HG02759 (cell line): ENCODE measurements around the gene PHLDB1.

ENCODE experiments used
- ATAC-seq: cut with Tn5 transposase; IDR thresholded peaks from one replicate; pipeline ENCODE4 v1.9.1; 2021; ENCODE audit warnings: mild to moderate bottlenecking, moderate library complexity; ENCODE audit not compliant: unreplicated experiment

PHLDB1 gene

DNA sequence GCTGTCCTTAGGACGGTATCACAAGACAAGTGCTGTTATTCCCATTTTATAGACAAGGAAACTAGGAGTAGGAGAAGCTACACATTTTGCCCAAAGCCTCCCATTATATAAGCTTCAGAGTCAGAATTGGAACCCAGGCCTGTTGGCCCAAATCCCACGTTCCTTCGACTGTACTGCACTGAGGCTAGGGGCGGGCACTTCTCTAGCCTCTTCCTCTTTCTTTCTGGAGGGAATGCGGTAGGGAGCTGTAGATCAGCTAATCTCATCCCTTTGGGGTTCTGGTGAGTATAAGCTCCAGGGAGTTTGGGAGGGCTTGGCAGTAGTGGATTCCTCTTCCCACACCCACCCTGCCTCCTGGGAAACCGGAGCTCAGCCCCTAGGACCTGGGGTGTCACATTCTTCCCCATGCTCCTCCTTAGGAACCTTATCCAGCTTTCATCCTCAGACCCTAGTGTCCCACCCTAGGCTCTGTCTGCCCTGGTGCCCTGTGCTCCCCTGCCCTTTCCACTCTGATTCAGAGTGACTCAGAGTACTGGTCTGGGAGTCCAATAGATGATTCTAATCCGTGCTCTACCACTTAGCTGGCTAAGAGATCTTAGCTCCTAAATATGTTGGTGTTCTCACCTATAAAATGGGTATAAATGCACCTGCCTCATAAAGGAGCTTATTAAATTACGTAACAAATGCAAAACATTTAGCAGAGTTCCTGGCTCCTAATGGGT, 29.3 kb downstream of the PHLDB1 start:
- ATAC-seq = no peak

DNA sequence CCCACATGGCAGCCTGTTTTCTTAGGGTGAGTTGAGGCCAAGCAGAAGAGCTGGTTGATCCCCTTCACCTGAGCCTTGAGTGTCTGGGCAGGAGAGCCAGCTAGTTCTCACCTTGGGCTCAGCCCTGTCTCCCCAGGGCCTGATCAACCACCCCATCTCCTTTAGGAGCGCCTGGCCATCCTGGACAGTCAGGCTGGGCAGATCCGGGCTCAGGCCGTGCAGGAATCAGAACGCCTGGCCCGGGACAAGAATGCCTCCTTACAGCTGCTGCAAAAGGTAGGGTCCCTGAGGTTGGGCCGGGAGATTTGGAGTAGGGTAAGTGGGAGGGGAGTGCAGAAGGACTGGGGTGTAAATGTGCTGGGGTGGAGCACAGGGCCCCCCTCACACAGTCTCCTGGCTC, 31.3 kb downstream of the PHLDB1 start:
- no peak for ATAC-seq

DNA sequence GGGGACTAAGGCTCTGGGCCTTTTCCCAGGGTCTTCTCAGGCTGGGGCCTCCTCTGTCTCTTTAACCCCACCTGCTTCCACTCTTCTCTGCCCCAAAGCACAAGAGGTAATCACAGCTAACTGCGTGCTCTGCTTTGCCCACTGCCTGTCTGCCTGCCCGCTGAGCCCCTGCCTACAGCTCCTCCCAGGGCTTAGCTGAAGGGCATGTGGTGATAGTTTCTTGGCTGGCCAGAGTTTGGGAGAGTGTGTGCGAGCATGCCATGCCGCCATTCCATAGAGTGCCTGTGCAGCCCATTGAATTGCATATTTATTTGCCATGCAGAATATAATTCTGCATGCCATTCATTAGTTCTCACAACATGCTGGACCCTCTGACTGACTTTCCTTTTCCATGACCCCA, 32.5 kb downstream of the PHLDB1 start:
- ATAC-seq = no peak

DNA sequence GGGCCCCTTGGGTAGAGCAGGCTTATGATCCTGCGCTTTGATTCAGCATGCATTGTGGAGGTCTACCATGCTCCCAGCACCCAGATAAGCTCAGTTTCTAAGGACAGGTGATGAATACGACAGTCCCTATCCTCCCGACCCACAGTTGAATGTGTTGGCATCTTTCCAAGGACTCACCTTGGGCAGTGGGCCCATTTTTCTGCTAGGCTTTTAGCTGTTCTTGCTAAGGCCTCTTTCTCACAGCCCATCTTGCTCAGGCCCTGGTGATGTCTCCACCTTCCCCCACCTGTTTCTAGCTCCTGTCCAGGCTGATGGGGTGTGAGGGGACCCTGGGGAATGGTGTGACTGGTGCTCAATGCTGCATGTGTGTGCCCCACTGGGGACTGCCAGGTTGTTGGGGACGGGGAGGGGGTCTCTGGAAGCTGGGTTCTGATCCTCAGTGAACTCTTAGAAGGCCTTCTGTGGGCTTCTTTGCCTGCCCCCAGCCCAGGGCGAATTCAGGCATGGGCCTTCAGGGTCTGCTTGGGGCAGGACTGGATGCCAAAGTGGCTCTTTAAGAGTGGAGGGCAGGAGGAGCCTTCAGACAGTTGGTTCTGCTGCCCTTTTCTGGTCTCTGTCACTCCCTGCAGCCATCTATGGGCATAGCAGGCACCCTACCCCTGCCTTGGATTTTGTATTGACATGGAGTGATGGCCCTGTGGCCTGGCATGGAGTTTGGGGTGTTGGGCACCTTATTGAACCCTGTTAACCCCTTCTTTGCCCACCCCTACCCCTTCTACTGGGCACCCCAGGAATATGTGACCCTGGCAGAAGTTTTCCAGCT, 33.1 kb downstream of the PHLDB1 start:
- ATAC-seq = no peak

DNA sequence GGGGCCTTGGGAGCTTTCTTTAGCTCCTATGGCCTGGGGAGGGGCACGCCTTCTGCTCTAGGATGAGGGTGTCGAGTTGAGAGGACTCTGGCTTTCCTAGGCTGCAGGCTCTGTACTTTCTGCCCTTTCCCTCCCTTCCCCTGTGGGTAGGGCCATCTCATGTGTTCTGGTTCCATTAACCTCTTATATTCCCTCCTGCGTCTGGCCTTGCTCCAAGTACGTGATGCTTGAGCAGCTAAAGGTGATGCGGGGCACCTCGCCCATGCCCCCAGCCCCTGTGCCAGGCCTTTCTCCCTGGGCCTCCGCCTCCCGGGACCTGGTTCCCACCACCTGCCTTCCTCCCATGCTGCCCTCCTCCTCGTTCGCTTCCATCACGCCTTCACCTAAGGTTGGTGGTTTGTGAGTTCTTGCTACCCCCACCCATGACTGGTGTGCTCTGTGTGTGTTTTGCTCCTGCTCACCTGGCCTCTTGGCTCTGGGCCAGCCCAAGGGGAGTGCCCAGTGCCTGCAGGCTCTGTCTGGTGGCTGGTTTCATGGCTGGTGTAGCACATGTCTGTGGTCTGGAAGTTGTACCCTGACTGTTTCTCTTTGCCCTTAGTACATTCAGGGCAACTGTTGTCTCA, 34.1 kb downstream of the PHLDB1 start:
- ATAC-seq = no peak

DNA sequence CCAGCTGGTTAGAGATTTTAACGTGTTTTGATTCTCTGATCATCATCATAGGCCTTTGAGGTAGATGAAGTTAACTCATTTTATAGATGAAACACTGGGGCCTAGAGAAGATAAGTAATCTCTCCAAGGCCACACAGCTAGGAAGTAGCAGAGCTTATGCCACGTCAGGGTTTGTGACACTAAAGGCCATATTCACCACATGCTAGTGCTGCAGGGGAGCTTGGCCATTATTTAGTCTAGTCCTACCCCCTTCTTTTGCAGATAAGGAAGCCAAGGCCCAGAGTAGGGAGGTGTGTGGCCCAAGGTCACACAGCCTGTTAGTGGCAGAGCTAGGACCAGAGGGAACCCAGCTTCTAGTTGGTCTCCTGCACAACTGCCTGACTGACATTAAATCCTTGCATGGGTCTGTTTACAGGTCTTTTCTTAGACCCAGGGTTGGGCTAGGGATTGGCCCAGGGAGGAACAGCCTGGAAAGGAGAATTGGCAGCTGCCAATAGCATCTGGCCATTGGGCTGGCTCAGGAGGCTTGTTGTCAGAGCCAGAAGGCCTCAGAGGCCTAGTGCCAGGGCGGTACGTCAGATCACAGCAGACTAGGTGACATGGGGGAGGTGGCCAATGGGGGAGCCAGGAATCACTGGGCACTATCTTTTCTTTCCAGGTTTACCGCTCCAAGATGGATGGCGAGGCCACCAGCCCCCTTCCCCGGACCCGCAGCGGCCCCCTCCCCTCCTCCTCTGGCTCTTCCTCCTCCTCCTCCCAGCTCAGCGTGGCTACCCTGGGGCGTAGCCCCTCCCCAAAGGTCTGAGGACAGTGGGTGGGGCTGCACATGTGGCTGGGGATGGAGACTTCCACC, 36.0 kb downstream of the PHLDB1 start:
- no peak for ATAC-seq

DNA sequence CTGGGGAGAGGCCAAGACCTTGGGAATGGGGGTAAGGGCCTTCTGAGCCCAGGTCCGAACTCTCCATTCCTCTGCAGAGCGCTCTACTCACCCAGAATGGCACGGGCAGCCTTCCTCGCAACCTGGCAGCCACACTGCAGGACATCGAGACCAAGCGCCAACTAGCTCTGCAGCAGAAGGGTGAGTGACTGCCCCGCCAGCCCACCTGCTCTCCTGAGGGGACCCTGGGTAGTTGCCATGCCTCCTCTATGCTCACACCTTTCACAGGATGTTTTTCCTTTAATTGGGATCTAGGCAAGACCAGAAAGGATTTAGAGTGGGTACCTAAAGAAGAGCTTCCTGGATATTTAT, 36.6 kb downstream of the PHLDB1 start:
- no peak for ATAC-seq

DNA sequence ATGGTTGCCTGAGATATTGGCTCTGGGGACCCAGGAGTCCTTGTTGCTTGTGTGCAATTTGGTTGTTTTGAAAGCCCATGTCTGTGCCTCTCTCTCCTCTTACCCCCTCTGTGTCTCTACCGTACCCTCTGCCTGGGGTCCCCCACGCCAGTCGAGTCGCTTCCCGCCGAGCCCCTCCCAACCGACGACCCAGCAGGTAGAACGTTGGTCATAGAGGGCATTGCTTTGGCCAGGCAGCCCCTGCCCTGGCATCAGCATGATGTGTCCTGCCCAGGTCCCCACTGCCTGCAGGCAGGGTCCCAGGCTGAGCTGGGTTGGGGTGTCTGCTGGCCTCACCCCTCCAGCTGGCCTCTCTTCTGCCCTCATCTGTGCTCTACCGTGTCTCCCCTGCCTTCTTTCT, 37.1 kb downstream of the PHLDB1 start:
- ATAC-seq = no peak

DNA sequence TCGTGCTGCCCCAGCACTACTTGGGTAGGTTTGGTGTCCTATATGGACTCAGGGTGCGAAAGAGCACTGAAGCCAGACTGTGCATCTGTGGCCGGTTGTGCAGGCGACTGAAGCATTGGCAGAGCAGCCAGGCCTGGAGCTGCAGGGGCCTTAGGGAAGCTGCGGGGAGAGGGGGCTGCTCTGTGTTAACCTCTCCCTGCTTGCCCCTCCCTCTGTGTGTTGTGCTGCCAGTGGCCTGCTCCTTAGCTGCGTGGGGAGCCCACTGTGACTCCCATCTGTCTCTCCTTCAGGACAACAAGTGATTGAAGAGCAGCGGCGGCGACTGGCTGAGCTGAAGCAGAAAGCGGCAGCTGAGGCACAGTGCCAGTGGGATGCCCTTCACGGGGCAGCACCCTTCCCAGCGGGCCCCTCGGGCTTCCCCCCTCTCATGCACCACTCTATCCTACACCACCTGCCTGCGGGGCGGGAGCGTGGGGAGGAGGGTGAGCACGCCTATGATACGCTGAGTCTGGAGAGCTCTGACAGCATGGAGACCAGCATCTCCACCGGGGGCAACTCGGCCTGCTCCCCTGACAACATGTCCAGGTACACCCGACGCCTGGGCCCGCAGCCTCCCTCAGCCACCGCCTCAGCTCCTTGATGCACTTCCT, 37.8 kb downstream of the PHLDB1 start:
- no peak for ATAC-seq

DNA sequence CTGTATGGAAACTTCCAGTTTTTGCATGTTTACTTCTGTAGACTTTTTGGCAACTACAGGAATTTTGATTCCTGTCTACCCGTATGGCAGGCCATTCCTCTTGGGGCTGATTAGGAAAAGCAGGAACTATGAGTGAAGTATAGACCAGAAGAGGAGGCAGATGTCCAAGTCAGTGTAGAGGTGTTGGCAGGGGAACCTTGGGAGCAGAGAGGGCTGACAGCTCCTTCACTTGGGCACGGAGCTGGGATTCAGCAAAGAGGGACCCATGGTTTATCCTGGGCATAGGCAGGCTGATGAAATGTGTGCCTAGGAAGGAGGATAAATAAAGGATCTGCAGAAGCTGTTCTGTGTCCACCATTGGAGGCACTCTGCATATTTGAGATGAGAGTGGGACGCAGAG, 39.0 kb downstream of the PHLDB1 start:
- ATAC-seq = no peak

DNA sequence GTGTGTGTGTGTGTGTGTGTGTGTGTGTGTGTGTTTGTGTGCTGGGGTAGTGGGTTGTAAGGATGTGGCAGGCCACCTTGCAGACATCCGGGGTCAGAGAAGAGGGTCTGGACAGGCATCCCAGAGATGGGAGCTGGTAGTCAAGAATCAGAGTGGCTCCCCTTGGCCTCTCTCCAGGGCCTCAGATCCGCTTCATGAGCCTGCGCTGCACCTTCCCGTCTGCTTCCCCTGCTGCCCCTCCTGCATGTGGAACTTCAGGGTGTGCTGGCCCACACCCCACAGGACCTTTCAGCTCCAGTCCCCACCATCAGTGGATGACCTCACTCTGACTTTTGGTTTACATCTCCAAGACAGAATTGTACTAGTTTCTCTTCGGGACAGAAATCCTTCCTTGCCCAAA, 40.9 kb downstream of the PHLDB1 start:
- no peak for ATAC-seq

DNA sequence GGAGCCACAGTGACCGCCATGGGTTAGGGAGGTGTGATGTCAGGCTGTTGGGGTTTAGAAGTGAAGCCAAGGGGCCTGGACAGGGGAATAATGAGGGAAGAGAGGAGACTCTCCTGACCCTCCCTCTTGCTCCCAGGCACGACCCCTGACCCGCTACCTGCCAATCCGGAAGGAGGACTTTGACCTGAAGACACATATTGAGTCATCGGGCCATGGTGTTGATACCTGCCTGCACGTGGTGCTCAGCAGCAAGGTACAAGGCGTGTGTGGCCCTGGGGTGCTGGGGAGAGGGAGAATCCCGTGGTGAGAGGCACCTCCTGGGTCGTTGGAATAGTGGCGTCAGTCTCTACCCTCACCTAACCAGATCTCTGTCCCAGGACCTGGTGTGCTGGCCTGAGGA, 42.5 kb downstream of the PHLDB1 start:
- no peak for ATAC-seq

DNA sequence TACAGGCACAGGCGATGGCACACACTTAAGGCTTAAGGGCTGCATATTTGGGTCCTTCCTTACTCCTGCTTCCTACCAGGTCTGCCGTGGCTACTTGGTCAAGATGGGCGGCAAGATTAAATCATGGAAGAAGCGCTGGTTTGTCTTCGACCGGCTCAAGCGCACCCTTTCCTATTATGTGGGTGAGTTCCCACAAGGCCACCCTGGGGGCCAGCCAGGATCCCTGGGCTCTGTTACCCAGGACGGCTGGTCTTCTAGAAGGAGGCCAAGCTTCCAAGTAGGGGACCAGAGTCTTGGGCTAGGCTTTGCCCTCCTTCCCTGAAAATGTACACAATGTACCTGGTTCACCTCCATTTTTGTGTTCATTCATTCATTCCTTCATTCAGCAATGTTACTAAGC, 43.0 kb downstream of the PHLDB1 start:
- no peak for ATAC-seq

DNA sequence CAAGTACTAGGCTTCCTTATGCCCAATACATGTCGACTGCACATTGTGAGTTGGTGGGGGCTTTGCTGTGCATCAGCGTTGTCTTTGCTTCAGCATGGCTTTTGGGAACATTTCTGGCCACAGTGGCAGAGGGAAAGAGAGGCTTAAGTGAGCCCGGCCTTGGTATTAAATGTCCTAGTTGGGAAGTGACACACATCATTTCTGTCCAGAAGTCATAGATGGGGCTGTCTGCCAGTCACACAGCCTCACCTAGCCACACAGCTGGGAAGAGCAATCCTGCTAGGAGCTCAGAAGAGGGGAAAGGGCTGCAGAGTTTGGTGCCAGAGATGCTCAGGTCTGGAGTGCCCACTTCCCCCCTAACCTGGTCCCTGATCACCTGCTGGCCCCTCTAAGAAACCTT, 44.4 kb downstream of the PHLDB1 start:
- no peak for ATAC-seq

DNA sequence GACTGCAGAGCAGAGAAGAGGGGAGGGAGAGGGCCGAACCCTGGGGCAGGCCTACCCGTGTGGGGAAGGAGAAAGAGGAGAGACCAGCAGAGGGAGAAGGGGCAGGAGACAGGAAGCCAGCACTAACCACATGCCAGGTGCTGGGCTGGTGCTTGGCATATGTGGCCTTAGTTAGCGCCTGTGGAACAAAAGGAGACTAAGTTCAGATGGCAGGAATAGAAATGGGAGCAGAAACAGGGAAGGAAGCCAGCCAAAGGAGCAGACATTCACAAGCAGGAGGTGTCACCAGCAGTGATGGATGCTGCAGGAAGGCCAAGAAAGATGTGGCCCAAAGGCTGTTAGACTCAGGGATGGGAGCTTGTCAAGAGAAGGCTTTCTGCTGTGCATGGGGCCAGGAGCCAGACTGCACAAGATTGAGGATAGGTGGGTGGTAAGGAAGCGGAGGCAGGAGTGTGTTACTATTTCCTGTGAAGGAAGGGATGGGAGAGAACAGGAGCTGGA, 45.3 kb downstream of the PHLDB1 start:
- no peak for ATAC-seq

DNA sequence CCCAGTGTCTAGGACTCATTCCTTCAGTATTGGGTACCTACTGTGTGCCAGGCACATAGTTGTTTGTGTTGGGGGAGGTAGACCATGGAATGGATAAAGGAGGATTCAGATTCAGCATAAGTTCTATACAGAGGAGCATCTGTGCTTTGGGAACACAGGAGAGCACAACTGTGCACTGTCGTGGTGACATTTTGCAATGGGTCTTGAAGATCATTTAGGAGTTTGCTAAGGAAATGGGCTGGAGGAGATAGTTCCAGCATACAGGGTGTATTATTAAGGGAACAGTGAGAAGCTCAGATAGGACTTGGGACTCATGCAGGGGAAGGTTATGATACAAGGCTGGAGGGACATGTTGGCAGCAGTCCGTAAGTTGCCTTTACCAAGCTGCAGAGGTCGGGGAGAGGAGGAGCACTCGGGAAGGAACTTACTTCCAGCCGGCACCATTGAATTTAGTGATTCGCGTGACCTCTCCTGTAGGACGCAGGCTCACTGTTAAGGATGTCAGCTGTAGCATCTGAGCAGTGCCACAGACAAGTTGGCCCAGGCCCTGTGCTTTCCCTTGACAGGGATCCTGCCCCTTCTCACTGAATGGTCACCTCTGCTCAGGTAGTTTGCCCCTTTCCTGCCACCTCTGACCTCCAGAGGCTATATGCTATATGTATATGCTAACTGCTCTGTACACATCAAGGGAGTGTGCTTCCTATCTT, 46.4 kb downstream of the PHLDB1 start:
- ATAC-seq = no peak

DNA sequence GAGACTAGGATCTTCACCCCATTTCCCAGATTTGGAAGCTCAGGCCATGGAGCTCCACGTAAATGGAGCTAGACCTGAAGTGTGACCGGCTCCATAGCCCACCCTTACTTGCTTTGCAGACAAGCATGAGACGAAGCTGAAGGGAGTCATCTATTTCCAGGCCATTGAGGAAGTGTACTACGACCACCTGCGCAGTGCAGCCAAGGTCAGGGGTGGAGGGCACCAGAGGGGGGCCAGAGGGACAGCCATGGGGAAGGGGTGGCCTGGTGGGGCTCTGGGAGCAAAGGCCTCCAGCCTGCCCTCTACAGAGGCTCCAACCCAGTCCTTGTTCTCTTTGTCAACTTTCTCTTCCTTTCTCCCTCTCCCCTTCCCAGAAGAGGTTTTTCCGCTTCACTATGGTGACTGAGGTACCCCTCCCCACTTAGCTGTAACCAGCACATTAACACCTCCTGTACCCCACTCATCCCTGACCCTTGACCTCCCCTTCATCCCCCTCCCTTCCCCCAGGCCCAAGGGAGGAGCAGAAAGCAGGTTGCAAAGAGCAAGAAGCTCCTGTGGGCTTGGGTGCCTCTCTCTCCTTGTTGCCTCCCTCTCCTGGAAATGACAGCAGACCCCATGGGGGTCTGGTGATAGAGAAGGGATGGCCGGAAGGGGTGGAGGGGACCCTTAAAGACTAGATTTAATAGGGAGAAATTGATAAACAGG, 48.2 kb downstream of the PHLDB1 start:
- no peak for ATAC-seq

DNA sequence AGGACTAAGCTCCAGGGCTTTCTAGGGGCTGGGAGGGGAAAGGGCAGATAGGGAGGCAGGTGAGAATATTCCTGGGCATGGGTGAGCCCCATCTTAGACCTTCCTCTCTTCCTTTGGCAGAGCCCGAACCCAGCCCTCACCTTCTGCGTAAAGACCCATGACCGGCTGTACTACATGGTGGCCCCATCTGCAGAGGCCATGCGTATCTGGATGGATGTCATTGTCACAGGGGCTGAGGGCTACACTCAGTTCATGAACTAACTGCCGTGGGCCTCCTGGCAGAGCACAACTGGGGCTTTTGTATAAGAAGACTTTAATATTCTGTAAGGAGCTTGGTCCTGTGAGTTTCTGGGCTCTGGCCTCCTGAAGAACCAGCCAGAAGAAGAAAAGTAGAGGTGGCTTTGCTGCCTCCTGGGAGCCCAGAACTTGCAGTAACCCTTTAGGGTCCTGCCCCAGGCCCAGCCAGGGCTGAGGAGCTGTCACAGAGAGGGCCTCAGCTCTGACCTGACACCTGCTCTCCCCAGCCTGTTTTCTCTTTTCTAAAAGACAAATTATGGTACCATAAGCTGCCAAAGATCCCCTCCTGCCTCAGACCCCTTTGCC, 49.2 kb downstream of the PHLDB1 start:
- no peak for ATAC-seq

DNA sequence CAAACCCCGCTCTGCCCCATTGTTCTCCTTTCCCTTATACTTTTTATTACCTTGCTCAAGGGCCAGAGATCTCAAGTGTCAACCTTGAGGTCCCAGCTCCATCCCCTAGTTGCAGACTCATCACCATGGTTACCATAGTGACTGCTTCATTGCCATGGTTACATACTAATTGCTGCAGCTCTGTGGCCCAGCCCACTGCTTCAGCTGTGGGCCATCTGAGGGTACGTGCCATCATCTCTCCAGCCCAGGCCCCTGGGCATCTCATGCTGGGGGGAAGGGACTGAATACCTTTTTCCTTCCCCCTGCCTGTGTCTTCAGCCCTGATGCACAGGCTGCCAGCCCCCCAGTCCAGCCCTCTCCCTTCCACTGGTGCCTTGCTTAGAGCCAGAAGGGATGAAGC, 49.8 kb downstream of the PHLDB1 start:
- ATAC-seq = no peak
